NCI-H146 treated with DMSO at 0.1 percent for 48 hours (cell line): ENCODE data around the gene PPA2.
"Not testable (repeated sequence)": the region's sequence is repeated elsewhere in the genome, so short reads cannot be mapped to it uniquely, and the experiment has no call there.

Experiments
- DNase-seq: peaks from one replicate; lab custom pipeline; 2025; ENCODE audit not compliant: unreplicated experiment; lab: John Stamatoyannopoulos, UW

PPA2 gene

GRCh38 chr4:105460306-105460705, 13.6 kb downstream of the PPA2 start:
- no peak for DNase-seq

- not testable (repeated sequence) for DNase-seq
Observed at GRCh38 chr4:105458541-105458940, 15.3 kb downstream of the PPA2 start.

- DNase-seq, result no peak
Observed at GRCh38 chr4:105458001-105458400, 15.9 kb downstream of the PPA2 start.

- DNase-seq, result no peak
Observed at GRCh38 chr4:105455998-105456397, 17.9 kb downstream of the PPA2 start.

GRCh38 chr4:105455182-105455581, 18.7 kb downstream of the PPA2 start:
- DNase-seq, result no peak

- no peak for DNase-seq
Observed at GRCh38 chr4:105453550-105454205, 20.2 kb downstream of the PPA2 start.

GRCh38 chr4:105451346-105451745, 22.5 kb downstream of the PPA2 start:
- DNase-seq, result peak; percentile 36

GRCh38 chr4:105440890-105441289, 33.0 kb downstream of the PPA2 start:
- no peak for DNase-seq

GRCh38 chr4:105437637-105438036, 36.2 kb downstream of the PPA2 start:
- no peak for DNase-seq

- DNase-seq, result no peak
Observed at GRCh38 chr4:105436414-105436813, 37.4 kb downstream of the PPA2 start.

GRCh38 chr4:105434940-105435339, 38.9 kb downstream of the PPA2 start:
- DNase-seq, result no peak

GRCh38 chr4:105433421-105433820, 40.4 kb downstream of the PPA2 start:
- DNase-seq, result peak; percentile 4

- no peak for DNase-seq
Observed at GRCh38 chr4:105432438-105432837, 41.4 kb downstream of the PPA2 start.

- DNase-seq, result no peak
Observed at GRCh38 chr4:105430811-105431210, 43.1 kb downstream of the PPA2 start.

GRCh38 chr4:105426187-105426897, 47.5 kb downstream of the PPA2 start:
- no peak for DNase-seq

- no peak for DNase-seq
Observed at GRCh38 chr4:105422207-105422920, 51.5 kb downstream of the PPA2 start.

- DNase-seq, result no peak
Observed at GRCh38 chr4:105417624-105418023, 56.2 kb downstream of the PPA2 start.

GRCh38 chr4:105415281-105415744, 58.5 kb downstream of the PPA2 start:
- DNase-seq, result no peak

GRCh38 chr4:105414316-105414715, 59.5 kb downstream of the PPA2 start:
- no peak for DNase-seq

GRCh38 chr4:105409135-105409534, 64.7 kb downstream of the PPA2 start:
- DNase-seq, result not testable (repeated sequence)

- no peak for DNase-seq
Observed at GRCh38 chr4:105400901-105401677, 72.8 kb downstream of the PPA2 start.
